GM21717 (cell line): ENCODE data around the gene ARHGAP9.
"Not testable (repeated sequence)": the region's sequence is repeated elsewhere in the genome, so short reads cannot be mapped to it uniquely, and the experiment has no call there.

Experiments
- ATAC-seq: cut with Tn5 transposase; IDR thresholded peaks from one replicate; pipeline ENCODE4 v1.9.1; 2021; ENCODE audit warnings: mild to moderate bottlenecking, moderate library complexity; ENCODE audit not compliant: unreplicated experiment

The ARHGAP9 gene

DNA sequence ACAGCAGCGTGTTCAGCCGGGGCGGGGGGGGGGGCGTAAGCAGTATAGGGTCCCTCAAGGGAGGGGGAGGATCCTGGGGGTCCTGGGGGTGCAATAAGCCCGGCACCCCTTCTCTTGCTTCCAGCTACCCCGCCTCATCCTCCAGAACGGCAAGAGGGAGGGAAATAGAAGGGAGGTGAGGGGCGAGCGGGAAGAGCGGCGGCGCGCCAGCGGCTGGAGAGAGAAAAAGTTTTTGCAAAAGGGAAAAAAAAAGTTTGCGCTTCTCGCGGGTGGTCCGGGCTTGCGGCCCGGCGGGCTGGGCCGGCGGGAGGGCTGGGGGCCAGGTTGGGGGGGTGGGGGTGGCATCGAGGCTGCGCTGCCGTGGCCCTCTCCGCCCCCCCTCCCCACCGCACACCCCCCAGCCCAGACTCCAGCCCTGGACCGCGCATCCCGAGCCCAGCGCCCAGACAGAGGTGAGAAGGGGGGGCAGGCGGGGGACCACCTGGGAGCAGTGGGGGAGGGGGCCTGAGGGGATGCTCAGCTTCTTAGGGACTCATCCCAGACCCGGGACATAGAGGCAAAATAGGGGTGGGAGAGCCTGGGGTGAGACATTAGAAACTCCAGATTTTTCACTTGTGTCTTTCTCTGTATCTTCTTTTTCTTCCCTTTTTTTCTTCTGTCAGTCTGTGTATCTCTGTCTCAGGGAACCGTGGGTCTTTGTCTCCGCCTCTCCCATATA is 19.8 kb downstream of the ARHGAP9 start, which contains the start of gene GLI1:
Gene GLI1, plus strand, starts transcription at position 36 of the 718 bp plus-strand sequence. CDS start 3,907 bp downstream, outside the sequence.
- ATAC-seq, result no peak

GRCh38 chr12:57459055-57459749 is 20.5 kb downstream of the ARHGAP9 start:
- ATAC-seq, result peak; percentile 57

- no peak for ATAC-seq
Observed at GRCh38 chr12:57458665-57459054, 21.0 kb downstream of the ARHGAP9 start.

GRCh38 chr12:57456737-57457490 is 22.8 kb downstream of the ARHGAP9 start:
- ATAC-seq, result no peak

- ATAC-seq, result no peak
Observed at GRCh38 chr12:57456145-57456700, 23.4 kb downstream of the ARHGAP9 start.

DNA sequence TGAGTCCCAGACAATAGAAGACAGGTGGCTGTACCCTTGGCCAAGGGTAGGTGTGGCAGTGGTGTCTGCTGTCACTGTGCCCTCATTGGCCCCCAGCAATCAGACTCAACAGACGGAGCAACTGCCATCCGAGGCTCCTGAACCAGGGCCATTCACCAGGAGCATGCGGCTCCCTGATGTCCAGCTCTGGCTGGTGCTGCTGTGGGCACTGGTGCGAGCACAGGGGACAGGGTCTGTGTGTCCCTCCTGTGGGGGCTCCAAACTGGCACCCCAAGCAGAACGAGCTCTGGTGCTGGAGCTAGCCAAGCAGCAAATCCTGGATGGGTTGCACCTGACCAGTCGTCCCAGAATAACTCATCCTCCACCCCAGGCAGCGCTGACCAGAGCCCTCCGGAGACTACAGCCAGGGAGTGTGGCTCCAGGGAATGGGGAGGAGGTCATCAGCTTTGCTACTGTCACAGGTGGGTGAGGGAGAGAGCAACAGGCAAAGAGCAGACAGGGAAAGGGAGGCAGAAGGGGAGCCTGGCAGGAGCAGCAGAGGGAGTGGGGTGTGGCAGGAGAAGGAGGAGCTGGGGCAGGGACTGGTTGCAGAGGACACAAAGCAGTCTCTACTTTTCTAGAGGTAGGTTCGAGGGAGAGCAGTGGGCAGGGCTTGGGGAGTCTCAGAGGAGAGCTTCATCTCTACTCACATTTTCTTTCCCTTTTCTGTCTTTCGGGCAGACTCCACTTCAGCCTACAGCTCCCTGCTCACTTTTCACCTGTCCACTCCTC is 24.1 kb downstream of the ARHGAP9 start:
- no peak for ATAC-seq

DNA sequence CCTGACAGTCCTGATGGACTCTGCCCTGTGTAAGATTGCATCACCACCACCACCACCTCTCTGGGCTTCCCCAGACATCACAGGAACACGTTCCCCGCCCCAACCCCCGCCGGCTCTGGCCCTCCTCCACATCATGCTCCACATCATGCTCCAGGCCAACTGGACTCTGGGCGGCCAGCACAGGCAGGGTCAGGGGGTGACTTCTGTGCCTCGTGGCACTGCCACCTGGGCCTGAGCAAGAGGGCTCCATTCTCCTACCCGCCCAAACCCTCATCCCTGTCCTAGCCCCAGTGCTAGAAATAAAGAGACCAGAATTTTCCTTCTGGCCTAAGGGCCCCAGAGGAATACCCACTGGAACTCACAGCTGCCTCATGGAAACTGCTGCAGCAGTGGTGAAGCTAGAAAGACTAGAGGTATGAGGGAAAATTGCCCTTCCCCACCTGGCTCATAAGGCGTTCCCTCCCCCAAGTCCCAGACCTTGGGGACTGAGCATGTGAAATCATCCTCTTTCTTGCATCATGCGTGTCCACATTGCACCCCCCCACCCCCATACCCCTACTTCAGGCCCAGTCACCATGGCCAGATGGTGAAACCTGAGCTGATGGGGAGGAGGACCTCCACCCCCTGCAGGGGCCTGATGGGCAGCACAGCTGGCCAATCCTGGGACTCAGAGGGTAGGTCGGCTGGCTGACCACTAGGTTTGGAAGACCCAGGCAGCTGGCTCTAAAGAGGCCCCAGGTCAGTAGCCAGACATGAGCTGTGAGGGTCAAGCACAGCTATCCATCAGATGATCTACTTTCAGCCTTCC is 24.9 kb downstream of the ARHGAP9 start, which contains the start of gene INHBE:
Gene INHBE, plus strand, starts transcription at position 742 of the 808 bp plus-strand sequence. CDS start 230 bp downstream, outside the sequence.
- no peak for ATAC-seq

GRCh38 chr12:57454213-57454565 is 25.5 kb downstream of the ARHGAP9 start:
- no peak for ATAC-seq

GRCh38 chr12:57452937-57453509 is 26.6 kb downstream of the ARHGAP9 start:
- ATAC-seq, result no peak

- ATAC-seq, result no peak
Observed at GRCh38 chr12:57452181-57452936, 27.3 kb downstream of the ARHGAP9 start.

DNA sequence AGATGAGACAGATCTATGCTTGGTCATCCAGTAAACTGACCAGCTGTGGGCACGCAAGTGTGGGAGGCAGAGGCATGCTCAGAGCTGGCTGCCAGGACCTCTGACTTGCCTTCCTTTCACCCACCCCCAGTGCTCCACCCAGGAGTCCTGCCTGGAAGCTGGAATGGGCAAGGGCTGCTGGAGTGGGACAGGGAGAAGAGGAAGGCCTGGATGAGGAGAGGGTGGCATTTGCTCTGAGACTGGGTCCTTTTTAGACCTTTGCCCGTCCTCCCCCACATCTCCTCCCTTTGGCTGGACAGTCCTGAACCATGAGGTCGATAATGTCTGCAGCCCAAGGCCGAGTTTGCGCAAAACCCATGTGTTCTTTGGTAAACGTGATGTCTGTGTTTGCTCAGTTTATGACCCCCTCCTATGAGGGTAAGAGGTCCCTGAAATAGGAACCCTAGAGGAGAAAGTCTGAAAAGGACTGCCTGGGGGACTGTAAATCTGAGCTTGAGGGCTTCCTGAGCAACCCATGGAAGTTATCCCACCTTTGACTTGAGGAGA is 28.4 kb downstream of the ARHGAP9 start:
- no peak for ATAC-seq

DNA sequence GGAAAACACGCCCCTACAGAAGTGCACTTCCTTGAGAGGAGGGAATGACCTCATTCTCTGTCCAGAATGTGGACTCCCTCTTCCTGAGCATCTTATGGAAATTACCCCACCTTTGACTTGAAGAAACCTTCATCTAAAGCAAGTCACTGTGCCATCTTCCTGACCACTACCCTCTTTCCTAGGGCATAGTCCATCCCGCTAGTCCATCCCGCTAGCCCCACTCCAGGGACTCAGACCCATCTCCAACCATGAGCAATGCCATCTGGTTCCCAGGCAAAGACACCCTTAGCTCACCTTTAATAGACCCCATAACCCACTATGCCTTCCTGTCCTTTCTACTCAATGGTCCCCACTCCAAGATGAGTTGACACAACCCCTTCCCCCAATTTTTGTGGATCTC is 29.6 kb downstream of the ARHGAP9 start:
- no peak for ATAC-seq

GRCh38 chr12:57449375-57449774 is 30.3 kb downstream of the ARHGAP9 start:
- no peak for ATAC-seq

DNA sequence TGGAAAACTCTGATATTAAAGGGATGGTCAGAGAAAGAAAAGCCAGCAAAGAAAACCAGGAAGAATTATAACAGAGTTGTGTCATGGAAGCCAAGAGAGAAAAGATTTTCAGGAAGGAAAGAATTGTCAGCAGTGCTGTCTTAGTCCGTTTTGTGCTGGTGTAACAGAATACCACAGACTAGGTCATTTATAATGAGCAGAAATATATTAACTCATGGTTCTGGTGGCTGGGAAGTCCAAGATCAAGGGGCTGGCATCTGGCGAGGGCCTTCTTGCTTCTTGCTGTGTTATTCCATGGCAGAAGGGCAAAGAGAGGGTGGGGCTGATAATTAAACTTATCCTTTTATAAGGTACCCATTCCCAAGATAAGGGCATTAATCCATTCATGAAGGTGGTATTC is 31.0 kb downstream of the ARHGAP9 start:
- ATAC-seq, result no peak

- no peak for ATAC-seq
Observed at GRCh38 chr12:57446292-57446960, 33.2 kb downstream of the ARHGAP9 start.

GRCh38 chr12:57444744-57445143 is 34.9 kb downstream of the ARHGAP9 start:
- ATAC-seq, result no peak

DNA sequence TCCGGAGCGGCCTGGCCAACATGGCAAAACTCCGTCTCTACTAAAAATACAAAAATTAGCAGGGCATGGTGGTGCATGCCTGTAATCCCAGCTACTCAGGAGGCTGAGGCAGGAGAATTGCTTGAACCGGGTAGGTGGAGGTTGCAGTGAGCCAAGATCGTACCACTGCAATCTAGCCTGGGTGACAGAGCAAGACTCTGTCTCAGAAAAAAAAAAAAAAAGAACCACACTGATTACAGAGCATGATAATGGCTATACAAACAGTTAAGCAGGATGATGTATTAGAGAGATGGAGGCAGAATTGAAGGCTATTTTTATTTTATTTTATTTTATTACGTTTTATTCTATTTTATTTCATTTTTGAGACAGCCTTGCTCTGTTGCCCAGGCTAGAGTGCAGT is 35.3 kb downstream of the ARHGAP9 start:
- ATAC-seq, result not testable (repeated sequence)
